SK-N-SH (cell line): ENCODE data around the gene AFG3L2. TPM values are rescaled to one million over a fixed set of nuclear protein-coding genes. Genes with fewer than 3 reads are reported as not detected.

ENCODE experiments used
- CTCF ChIA-PET: fragments of 300-600, 350-600 bp; formaldehyde crosslinking; extraction: SDS; loops from one replicate; lab custom pipeline; 2021; lab: Yijun Ruan, JAX
- POLR2A ChIA-PET: fragments of 350-600 bp; sonication (Branson Sonifier 250); formaldehyde crosslinking; extraction: SDS; loops from one replicate; lab custom pipeline; 2020; ENCODE audit warnings: antibody characterized with exemption, inconsistent platforms; lab: Yijun Ruan, JAX
- DNase-seq: peaks from one replicate; pipeline ENCODE4 v3.0.0; 2012
- H2AFZ ChIP-seq: fragments of 200-600 bp; sonication (generic); 2 replicates; pipeline ENCODE4 v1.8.1; 2016; ENCODE audit warnings: antibody characterized with exemption, mild to moderate bottlenecking, low read depth
- H3F3A ChIP-seq: fragments of 200-600 bp; sonication (generic); replicated peaks from 2 replicates; pipeline ENCODE3; 2016; ENCODE audit warnings: antibody characterized with exemption, mild to moderate bottlenecking; ENCODE audit not compliant: insufficient read depth
- H3K27ac ChIP-seq, 2 experiments: fragments of 200-500 bp in 1 of 2; fragments of 200-600 bp in 1 of 2; sonication (Bioruptor generic) in 1 of 2; sonication (generic), shearing (Covaris generic) in 1 of 2; 2 replicates each; pipeline versions ENCODE4 v1.5.1 to v1.6.1; 2014 to 2016; ENCODE audit warnings: low read depth in 2 of 2, inconsistent platforms in 1 of 2, low read length in 1 of 2, mild to moderate bottlenecking in 1 of 2, mixed read lengths in 1 of 2
- H3K27me3 ChIP-seq: fragments of 200-600 bp; sonication (generic), shearing (Covaris generic); 2 replicates; pipeline ENCODE4 v1.6.1; 2016; ENCODE audit warnings: mixed run types; ENCODE audit not compliant: insufficient read depth
- H3K36me3 ChIP-seq, 2 experiments: fragments of 200-500 bp in 1 of 2; fragments of 200-600 bp in 1 of 2; sonication (Bioruptor generic) in 1 of 2; sonication (generic) in 1 of 2; replicated peaks in 1 of 2; 2 replicates each; pipeline versions ENCODE3 to v1.5.1; 2014 to 2016; ENCODE audit warnings: low read length in 1 of 2, mild to moderate bottlenecking in 1 of 2; ENCODE audit not compliant: insufficient read depth in 2 of 2, control insufficient read depth in 1 of 2
- H3K4me1 ChIP-seq, 2 experiments: fragments of 200-500 bp in 1 of 2; fragments of 200-600 bp in 1 of 2; sonication (Bioruptor generic) in 1 of 2; sonication (generic), shearing (Covaris generic) in 1 of 2; 2 replicates each; pipeline versions ENCODE4 v1.5.1 to v1.6.1; 2014 to 2016; ENCODE audit warnings: low read depth in 1 of 2, low read length in 1 of 2, mixed run types in 1 of 2; ENCODE audit not compliant: insufficient read depth in 2 of 2, control insufficient read depth in 1 of 2
- H3K4me2 ChIP-seq: fragments of 200-600 bp; sonication (generic), shearing (Covaris generic); 2 replicates; pipeline ENCODE4 v1.6.1; 2017; ENCODE audit warnings: mixed run types
- H3K4me3 ChIP-seq, 2 experiments: fragments of 200-500 bp in 1 of 2; fragments of 200-600 bp in 1 of 2; sonication (Bioruptor generic) in 1 of 2; sonication (generic), shearing (Covaris generic) in 1 of 2; 2 replicates each; pipeline versions ENCODE4 v1.5.1 to v1.8.1; 2014 to 2016; ENCODE audit warnings: low read depth in 2 of 2, inconsistent platforms in 1 of 2, low read length in 1 of 2, mild to moderate bottlenecking in 1 of 2, mixed read lengths in 1 of 2, moderate library complexity in 1 of 2
- H3K79me2 ChIP-seq: fragments of 200-600 bp; sonication (generic); 2 replicates; pipeline ENCODE4 v1.8.1; 2017; ENCODE audit warnings: mild to moderate bottlenecking; ENCODE audit not compliant: insufficient read depth
- H3K9ac ChIP-seq: fragments of 200-600 bp; sonication (generic); 2 replicates; pipeline ENCODE4 v1.6.1; 2017; ENCODE audit warnings: mixed run types
- H3K9me2 ChIP-seq: fragments of 200-600 bp; sonication (generic); 2 replicates; pipeline ENCODE4 v1.6.1; 2017; ENCODE audit warnings: mixed run types
- H3K9me3 ChIP-seq: fragments of 200-600 bp; sonication (generic); 2 replicates; pipeline ENCODE4 v1.6.1; 2017; ENCODE audit warnings: mixed run types, mild to moderate bottlenecking, moderate library complexity
- H4K20me1 ChIP-seq: fragments of 200-600 bp; sonication (generic); 2 replicates; pipeline ENCODE4 v1.6.1; 2017; ENCODE audit warnings: mild to moderate bottlenecking, mixed run types; ENCODE audit not compliant: insufficient read depth
- CHD2 ChIP-seq: fragments of 150-350 bp; IDR thresholded peaks from 2 replicates; pipeline ENCODE4 v1.6.1; 2018; ENCODE audit warnings: low read length; ENCODE audit not compliant: partially characterized antibody
- ELF1 ChIP-seq: IDR thresholded peaks from 2 replicates; pipeline ENCODE4 v1.4.0; 2012
- EP300 ChIP-seq, 2 experiments: IDR thresholded peaks; 2 replicates each; pipeline versions ENCODE4 v1.4.0 to v1.6.1; 2012; ENCODE audit warnings: borderline replicate concordance in 1 of 2, low read depth in 1 of 2, low read length in 1 of 2
- EZH2phosphoT487 ChIP-seq: fragments of 200-600 bp; sonication (generic); IDR thresholded peaks from 2 replicates; pipeline ENCODE4 v1.6.1; 2017; ENCODE audit warnings: low read depth, mixed run types, mild to moderate bottlenecking, antibody characterized with exemption, moderate library complexity, borderline replicate concordance
- FOSL2 ChIP-seq: IDR thresholded peaks from 2 replicates; pipeline ENCODE4 v1.4.0; 2012; ENCODE audit warnings: low read depth, mild to moderate bottlenecking, moderate library complexity, borderline replicate concordance
- GABPA ChIP-seq: IDR thresholded peaks from 2 replicates; pipeline ENCODE4 v1.4.0; 2012; ENCODE audit warnings: low read depth, mild to moderate bottlenecking
- GATA2 ChIP-seq: sonication (generic); formaldehyde crosslinking; IDR thresholded peaks from 2 replicates; pipeline ENCODE4 v1.5.0; 2020; ENCODE audit warnings: mild to moderate bottlenecking, missing genetic modification reagents
- JUND ChIP-seq: IDR thresholded peaks from 2 replicates; pipeline ENCODE4 v1.4.0; 2012
- MXI1 ChIP-seq: IDR thresholded peaks from 2 replicates; pipeline ENCODE4 v1.6.1; 2012; ENCODE audit warnings: mild to moderate bottlenecking, low read depth, low read length, improper control_type of control experiment
- NRF1 ChIP-seq: IDR thresholded peaks from 2 replicates; pipeline ENCODE4 v1.6.1; 2012; ENCODE audit warnings: low read depth, mild to moderate bottlenecking, low read length
- POLR2AphosphoS5 ChIP-seq: IDR thresholded peaks from 2 replicates; pipeline ENCODE4 v1.6.1; 2012; ENCODE audit warnings: low read depth, low read length
- RCOR1 ChIP-seq: fragments of 150-350 bp; IDR thresholded peaks from 2 replicates; pipeline ENCODE4 v1.6.1; 2017; ENCODE audit warnings: antibody characterized with exemption, low read length
- RXRA ChIP-seq: IDR thresholded peaks from 2 replicates; pipeline ENCODE4 v1.4.0; 2012; ENCODE audit warnings: low read depth, mild to moderate bottlenecking, borderline replicate concordance
- TAF1 ChIP-seq: IDR thresholded peaks from 2 replicates; pipeline ENCODE4 v1.6.1; 2012; ENCODE audit warnings: low read depth, mild to moderate bottlenecking, low read length, moderate library complexity, borderline replicate concordance
- TEAD4 ChIP-seq: IDR thresholded peaks from 2 replicates; pipeline ENCODE4 v1.4.0; 2012; ENCODE audit warnings: mild to moderate bottlenecking, borderline replicate concordance; ENCODE audit not compliant: insufficient read depth
- YY1 ChIP-seq: IDR thresholded peaks from 2 replicates; pipeline ENCODE4 v1.4.0; 2012; ENCODE audit warnings: low read depth, mild to moderate bottlenecking
- WGBS: methylation state at CpG from one replicate; pipeline ENCODE4 v1.1.6; 2017; ENCODE audit warnings: low lambda C conversion rate; 5-methylcytosine and 5-hydroxymethylcytosine counted together
- polyA plus RNA-seq, 3 experiments: library from polyadenylated mRNA; depleted of rRNA; stranded (reverse); fragments of >200 nt; gene quantifications; 2 replicates each; pipeline ENCODE4 v1.2.3, GENCODE V29; 2012
- TF ChIP-seq, protein P1 (sequence below): fragments of 150-350 bp; IDR thresholded peaks from 2 replicates; pipeline ENCODE4 v1.6.1; 2016; ENCODE audit warnings: mild to moderate bottlenecking, low read depth, low read length
- TF ChIP-seq, protein P2 (sequence below): fragments of 200-600 bp; sonication (generic); IDR thresholded peaks from 2 replicates; pipeline ENCODE4 v1.6.1; 2017; ENCODE audit warnings: antibody characterized with exemption, mild to moderate bottlenecking, moderate library complexity
- TF ChIP-seq, protein P3 (sequence below): IDR thresholded peaks from 2 replicates; pipeline ENCODE4 v1.4.0; 2012; ENCODE audit warnings: low read depth
- TF ChIP-seq, protein P4 (sequence below): fragments of 150-350 bp; IDR thresholded peaks from 2 replicates; pipeline ENCODE4 v1.6.1; 2017; ENCODE audit warnings: antibody characterized with exemption, low read length, low read depth, borderline replicate concordance

The AFG3L2 gene
- polyA plus RNA-seq, 1 of the 3 experiments (the other 2 are of a cell fraction) = 26.0 TPM

- ChIA-PET POLR2A (no interaction called here), CTCF (interaction anchor here (0.6 kb wide), 1 partner anchor 82 kb away, joined by 3 read pairs; no protein-coding TSS in a partner anchor)
- DNase-seq = no peak
- H3K4me2 ChIP-seq = no peak overlapping the region
- WGBS = 97% methylated on average over 6 of the region's 7 CpGs
- H3K4me3 ChIP-seq = no peak overlapping the region
- no peaks in the 10 kb centered on the region for H3K9me3 ChIP-seq
- no peaks in the 10 kb centered on the region for H3K9me2 ChIP-seq
- no peaks in the 10 kb centered on the region for H3K27me3 ChIP-seq
- no peaks in the 10 kb centered on the region for H3F3A ChIP-seq
- H3K79me2 ChIP-seq = peaks cover 74% of the 10 kb centered on the region
- H3K4me1 ChIP-seq = peaks cover 3 to 8% of the 10 kb centered on the region in 2 experiments; a peak in 2 of 4 replicates
- H3K9ac ChIP-seq = no peak overlapping the region
- no peak overlapping the region for H3K27ac ChIP-seq
- peaks cover 18% of the 10 kb centered on the region for H4K20me1 ChIP-seq
- no peak overlapping the region for H2AFZ ChIP-seq
- TF ChIP-seq JUND (no peak), GABPA (no peak), EZH2phosphoT487 (no peak), GATA2 (CRISPR knock-in tag) (no peak), MXI1 (no peak), NRF1 (no peak), POLR2AphosphoS5 (no peak), RCOR1 (no peak), ELF1 (no peak), YY1 (no peak), FOSL2 (no peak), TEAD4 (no peak), EP300 (IDR thresholded peaks at IDR 0.05; ENCODE audit: borderline replicate concordance in 1 of 2, low read depth in 1 of 2, low read length in 1 of 2) (no peak), CHD2 (no peak), RXRA (no peak), TAF1 (no peak)
- TF ChIP-seq, protein P1, sequence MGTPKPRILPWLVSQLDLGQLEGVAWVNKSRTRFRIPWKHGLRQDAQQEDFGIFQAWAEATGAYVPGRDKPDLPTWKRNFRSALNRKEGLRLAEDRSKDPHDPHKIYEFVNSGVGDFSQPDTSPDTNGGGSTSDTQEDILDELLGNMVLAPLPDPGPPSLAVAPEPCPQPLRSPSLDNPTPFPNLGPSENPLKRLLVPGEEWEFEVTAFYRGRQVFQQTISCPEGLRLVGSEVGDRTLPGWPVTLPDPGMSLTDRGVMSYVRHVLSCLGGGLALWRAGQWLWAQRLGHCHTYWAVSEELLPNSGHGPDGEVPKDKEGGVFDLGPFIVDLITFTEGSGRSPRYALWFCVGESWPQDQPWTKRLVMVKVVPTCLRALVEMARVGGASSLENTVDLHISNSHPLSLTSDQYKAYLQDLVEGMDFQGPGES = no peak
- TF ChIP-seq, protein P2, sequence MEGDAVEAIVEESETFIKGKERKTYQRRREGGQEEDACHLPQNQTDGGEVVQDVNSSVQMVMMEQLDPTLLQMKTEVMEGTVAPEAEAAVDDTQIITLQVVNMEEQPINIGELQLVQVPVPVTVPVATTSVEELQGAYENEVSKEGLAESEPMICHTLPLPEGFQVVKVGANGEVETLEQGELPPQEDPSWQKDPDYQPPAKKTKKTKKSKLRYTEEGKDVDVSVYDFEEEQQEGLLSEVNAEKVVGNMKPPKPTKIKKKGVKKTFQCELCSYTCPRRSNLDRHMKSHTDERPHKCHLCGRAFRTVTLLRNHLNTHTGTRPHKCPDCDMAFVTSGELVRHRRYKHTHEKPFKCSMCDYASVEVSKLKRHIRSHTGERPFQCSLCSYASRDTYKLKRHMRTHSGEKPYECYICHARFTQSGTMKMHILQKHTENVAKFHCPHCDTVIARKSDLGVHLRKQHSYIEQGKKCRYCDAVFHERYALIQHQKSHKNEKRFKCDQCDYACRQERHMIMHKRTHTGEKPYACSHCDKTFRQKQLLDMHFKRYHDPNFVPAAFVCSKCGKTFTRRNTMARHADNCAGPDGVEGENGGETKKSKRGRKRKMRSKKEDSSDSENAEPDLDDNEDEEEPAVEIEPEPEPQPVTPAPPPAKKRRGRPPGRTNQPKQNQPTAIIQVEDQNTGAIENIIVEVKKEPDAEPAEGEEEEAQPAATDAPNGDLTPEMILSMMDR = no peak
- TF ChIP-seq, protein P3, sequence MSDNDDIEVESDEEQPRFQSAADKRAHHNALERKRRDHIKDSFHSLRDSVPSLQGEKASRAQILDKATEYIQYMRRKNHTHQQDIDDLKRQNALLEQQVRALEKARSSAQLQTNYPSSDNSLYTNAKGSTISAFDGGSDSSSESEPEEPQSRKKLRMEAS = no peak
- TF ChIP-seq, protein P4, sequence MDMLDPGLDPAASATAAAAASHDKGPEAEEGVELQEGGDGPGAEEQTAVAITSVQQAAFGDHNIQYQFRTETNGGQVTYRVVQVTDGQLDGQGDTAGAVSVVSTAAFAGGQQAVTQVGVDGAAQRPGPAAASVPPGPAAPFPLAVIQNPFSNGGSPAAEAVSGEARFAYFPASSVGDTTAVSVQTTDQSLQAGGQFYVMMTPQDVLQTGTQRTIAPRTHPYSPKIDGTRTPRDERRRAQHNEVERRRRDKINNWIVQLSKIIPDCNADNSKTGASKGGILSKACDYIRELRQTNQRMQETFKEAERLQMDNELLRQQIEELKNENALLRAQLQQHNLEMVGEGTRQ = no peak
- peaks cover 25 to 27% of the 10 kb centered on the region in 2 experiments for H3K36me3 ChIP-seq
These were observed 7.8 kb downstream of the AFG3L2 start for GRCh38 chr18:12369211-12369610.
